Liver (tissue), 3 donors: ENCODE results near the gene ISM1.

Experiments used
- ATF3 ChIP-seq: IDR thresholded peaks from 2 replicates; pipeline ENCODE4 v1.6.1; 2016; ENCODE audit warnings: antibody characterized with exemption
- EGR1 ChIP-seq, 2 donors: IDR thresholded peaks; 2 replicates each; pipeline ENCODE4 v1.6.1; 2016 to 2018; ENCODE audit warnings: antibody characterized with exemption in 2 of 2, low read depth in 2 of 2
- HNF4A ChIP-seq, 2 donors: conservative IDR thresholded peaks; 2 replicates each; pipeline ENCODE4 v1.6.1; 2016; ENCODE audit warnings: antibody characterized with exemption in 2 of 2, mild to moderate bottlenecking in 2 of 2
- HNF4G ChIP-seq: IDR thresholded peaks from 2 replicates; pipeline ENCODE4 v1.6.1; 2016; ENCODE audit warnings: antibody characterized with exemption
- JUND ChIP-seq, 2 donors: IDR thresholded peaks; 2 replicates each; pipeline ENCODE4 v1.6.1; 2016; ENCODE audit warnings: antibody characterized with exemption in 2 of 2
- RAD21 ChIP-seq, 2 donors: IDR thresholded peaks; 2 replicates each; pipeline ENCODE4 v1.6.1; 2016; ENCODE audit warnings: antibody characterized with exemption in 2 of 2, mild to moderate bottlenecking in 2 of 2
- REST ChIP-seq: IDR thresholded peaks from 2 replicates; pipeline ENCODE4 v1.6.1; 2016; ENCODE audit warnings: antibody characterized with exemption, mild to moderate bottlenecking
- SP1 ChIP-seq: IDR thresholded peaks from 2 replicates; pipeline ENCODE4 v1.6.1; 2018; ENCODE audit warnings: antibody characterized with exemption, mild to moderate bottlenecking
- TAF1 ChIP-seq: conservative IDR thresholded peaks from 2 replicates; pipeline ENCODE4 v1.6.1; 2016; ENCODE audit warnings: antibody characterized with exemption, mild to moderate bottlenecking
- TF ChIP-seq, protein P1 (sequence below): fragments of 150-350 bp; IDR thresholded peaks from 2 replicates; pipeline ENCODE4 v1.5.1; 2017; ENCODE audit warnings: improper control_type of control experiment, low read depth, low read length; ENCODE audit not compliant: missing input control
- TF ChIP-seq, protein P2 (sequence below): IDR thresholded peaks from 2 replicates; pipeline ENCODE4 v1.6.1; 2016; ENCODE audit warnings: antibody characterized with exemption
- donor health status: healthy.
- donor health status: healthy.

GRCh38 chr20:13256606-13257005 is 35.5 kb downstream of the ISM1 start:
- TF ChIP-seq REST (no peak), HNF4G (no peak), TAF1 (no peak), SP1 (no peak), ATF3 (no peak), HNF4A (conservative IDR thresholded peaks at IDR 0.05) (no peak), EGR1 (IDR thresholded peaks at IDR 0.05; ENCODE audit: low read depth in 2 of 2) (no peak), JUND (IDR thresholded peaks at IDR 0.05) (no peak), RAD21 (IDR thresholded peaks at IDR 0.05) (no peak)
- TF ChIP-seq, protein P1, sequence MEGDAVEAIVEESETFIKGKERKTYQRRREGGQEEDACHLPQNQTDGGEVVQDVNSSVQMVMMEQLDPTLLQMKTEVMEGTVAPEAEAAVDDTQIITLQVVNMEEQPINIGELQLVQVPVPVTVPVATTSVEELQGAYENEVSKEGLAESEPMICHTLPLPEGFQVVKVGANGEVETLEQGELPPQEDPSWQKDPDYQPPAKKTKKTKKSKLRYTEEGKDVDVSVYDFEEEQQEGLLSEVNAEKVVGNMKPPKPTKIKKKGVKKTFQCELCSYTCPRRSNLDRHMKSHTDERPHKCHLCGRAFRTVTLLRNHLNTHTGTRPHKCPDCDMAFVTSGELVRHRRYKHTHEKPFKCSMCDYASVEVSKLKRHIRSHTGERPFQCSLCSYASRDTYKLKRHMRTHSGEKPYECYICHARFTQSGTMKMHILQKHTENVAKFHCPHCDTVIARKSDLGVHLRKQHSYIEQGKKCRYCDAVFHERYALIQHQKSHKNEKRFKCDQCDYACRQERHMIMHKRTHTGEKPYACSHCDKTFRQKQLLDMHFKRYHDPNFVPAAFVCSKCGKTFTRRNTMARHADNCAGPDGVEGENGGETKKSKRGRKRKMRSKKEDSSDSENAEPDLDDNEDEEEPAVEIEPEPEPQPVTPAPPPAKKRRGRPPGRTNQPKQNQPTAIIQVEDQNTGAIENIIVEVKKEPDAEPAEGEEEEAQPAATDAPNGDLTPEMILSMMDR = no peak
- TF ChIP-seq, protein P2, sequence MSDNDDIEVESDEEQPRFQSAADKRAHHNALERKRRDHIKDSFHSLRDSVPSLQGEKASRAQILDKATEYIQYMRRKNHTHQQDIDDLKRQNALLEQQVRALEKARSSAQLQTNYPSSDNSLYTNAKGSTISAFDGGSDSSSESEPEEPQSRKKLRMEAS = no peak
